GM10248 (cell line): ENCODE data around the gene MAPK10.

ENCODE experiments used
- CTCF ChIA-PET: fragments of 300-600 bp; sonication (Branson Sonifier 250); formaldehyde crosslinking; extraction: SDS; loops from one replicate; lab custom pipeline; 2021; ENCODE audit warnings: antibody characterized with exemption; lab: Yijun Ruan, JAX
- POLR2A ChIA-PET: fragments of 350-650 bp; sonication (Branson Sonifier 250); formaldehyde crosslinking; extraction: SDS; loops from one replicate; lab custom pipeline; 2020; ENCODE audit warnings: antibody characterized with exemption; lab: Yijun Ruan, JAX
- DNase-seq: peaks from one replicate; pipeline ENCODE4 v3.0.0; 2012; ENCODE audit errors: extremely low spot score
- CTCF ChIP-seq: IDR thresholded peaks from 2 replicates; pipeline ENCODE4 v1.5.1; 2012; ENCODE audit warnings: mild to moderate bottlenecking, low read depth; ENCODE audit errors: extremely low read depth, missing control alignments, control extremely low read depth

Gene MAPK10

GRCh38 chr4:86249074-86249473 lies 110.8 kb downstream of the MAPK10 start:
- ChIA-PET POLR2A (no interaction called here), CTCF (interaction anchor here (1.9 kb wide), 1 partner anchor 10 kb away, joined by 4 read pairs; no protein-coding TSS in a partner anchor)
- DNase-seq = no peak
- no peak for TF ChIP-seq CTCF

GRCh38 chr4:86247906-86248305 lies 111.9 kb downstream of the MAPK10 start:
- CTCF ChIA-PET = interaction anchor here (1.9 kb wide), 1 partner anchor 11 kb away, joined by 4 read pairs; no protein-coding TSS in a partner anchor
- POLR2A ChIA-PET = no interaction called here
- TF ChIP-seq CTCF = no peak
- DNase-seq = no peak

GRCh38 chr4:86247320-86247719 lies 112.5 kb downstream of the MAPK10 start:
- POLR2A ChIA-PET = no interaction called here
- CTCF ChIA-PET = no interaction called here
- no peak for DNase-seq
- TF ChIP-seq CTCF = no peak

GRCh38 chr4:86243750-86244149 lies 116.1 kb downstream of the MAPK10 start:
- DNase-seq = no peak
- CTCF ChIA-PET = no interaction called here
- no peak for TF ChIP-seq CTCF
- POLR2A ChIA-PET = no interaction called here

- ChIA-PET POLR2A (no interaction called here), CTCF (no interaction called here)
- no peak for TF ChIP-seq CTCF
- DNase-seq = no peak
These were observed 117.2 kb downstream of the MAPK10 start for GRCh38 chr4:86242677-86243076.

GRCh38 chr4:86235549-86235948 lies 124.3 kb downstream of the MAPK10 start:
- TF ChIP-seq CTCF = no peak
- POLR2A ChIA-PET = no interaction called here
- no peak for DNase-seq
- CTCF ChIA-PET = no interaction called here

GRCh38 chr4:86233681-86234080 lies 126.2 kb downstream of the MAPK10 start:
- ChIA-PET POLR2A (no interaction called here), CTCF (no interaction called here)
- no peak for TF ChIP-seq CTCF
- DNase-seq = no peak
